Esophagus muscularis mucosa (tissue), 4 donors: ENCODE measurements around the gene TPSAB1.

Experiments
- EP300 ChIP-seq: sonication (generic); formaldehyde crosslinking; IDR thresholded peaks from one replicate; pipeline ENCODE4 v1.6.1; 2017; ENCODE audit warnings: antibody characterized with exemption
- POLR2A ChIP-seq: fragments of 450-650 bp; IDR thresholded peaks from one replicate; pipeline ENCODE4 v1.6.1; 2017; ENCODE audit warnings: antibody characterized with exemption, moderate library complexity, mild to moderate bottlenecking, low read depth
- TF ChIP-seq, protein P1 (sequence below), 3 experiments: fragments of 200-600 bp in 2 of 3; fragments of 450-650 bp in 1 of 3; sonication (generic) in 2 of 3; IDR thresholded peaks; one replicate each; pipeline ENCODE4 v1.5.1; 2017 to 2019; ENCODE audit warnings: antibody characterized with exemption in 3 of 3, mild to moderate bottlenecking in 2 of 3, moderate library complexity in 1 of 3

- TF ChIP-seq EP300, result no peak
- TF ChIP-seq, protein P1, sequence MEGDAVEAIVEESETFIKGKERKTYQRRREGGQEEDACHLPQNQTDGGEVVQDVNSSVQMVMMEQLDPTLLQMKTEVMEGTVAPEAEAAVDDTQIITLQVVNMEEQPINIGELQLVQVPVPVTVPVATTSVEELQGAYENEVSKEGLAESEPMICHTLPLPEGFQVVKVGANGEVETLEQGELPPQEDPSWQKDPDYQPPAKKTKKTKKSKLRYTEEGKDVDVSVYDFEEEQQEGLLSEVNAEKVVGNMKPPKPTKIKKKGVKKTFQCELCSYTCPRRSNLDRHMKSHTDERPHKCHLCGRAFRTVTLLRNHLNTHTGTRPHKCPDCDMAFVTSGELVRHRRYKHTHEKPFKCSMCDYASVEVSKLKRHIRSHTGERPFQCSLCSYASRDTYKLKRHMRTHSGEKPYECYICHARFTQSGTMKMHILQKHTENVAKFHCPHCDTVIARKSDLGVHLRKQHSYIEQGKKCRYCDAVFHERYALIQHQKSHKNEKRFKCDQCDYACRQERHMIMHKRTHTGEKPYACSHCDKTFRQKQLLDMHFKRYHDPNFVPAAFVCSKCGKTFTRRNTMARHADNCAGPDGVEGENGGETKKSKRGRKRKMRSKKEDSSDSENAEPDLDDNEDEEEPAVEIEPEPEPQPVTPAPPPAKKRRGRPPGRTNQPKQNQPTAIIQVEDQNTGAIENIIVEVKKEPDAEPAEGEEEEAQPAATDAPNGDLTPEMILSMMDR (IDR thresholded peaks at IDR 0.05), result no peak
- no peak for TF ChIP-seq POLR2A
These were observed 2.5 kb upstream of the TPSAB1 start for GRCh38 chr16:1237990-1238389.
